Measurements from ENCODE around the gene HEPHL1.

Gene HEPHL1

DNA sequence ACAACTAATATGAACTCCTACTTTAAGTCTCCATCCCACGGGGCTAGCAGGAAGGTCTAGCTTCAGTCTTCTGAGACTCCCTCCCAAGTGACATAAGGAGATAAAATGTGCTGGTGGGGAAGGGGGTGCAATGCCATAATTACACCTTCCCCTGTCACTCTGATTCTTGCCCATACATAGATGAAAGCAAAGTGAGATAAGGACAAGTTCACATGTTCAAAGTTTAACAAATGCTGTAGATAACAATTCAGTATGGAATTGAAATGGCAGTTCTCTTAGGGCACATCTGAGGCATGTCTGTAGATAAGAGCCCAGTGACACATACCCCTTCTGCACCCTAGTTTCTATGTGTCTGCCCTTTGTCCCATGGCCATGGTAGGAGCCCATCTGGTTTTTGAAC is 69.2 kb downstream of the HEPHL1 start:
- Histone ChIP-seq H3K4me1 (ENCODE audit: insufficient read depth, low read length) (no peaks in the 10 kb centered on the region), H3K36me3 (ENCODE audit: insufficient read depth, low read depth, low read length) (no peaks in the 10 kb centered on the region), H3K27ac (ENCODE audit: low read length) (no peak overlapping the region), H3K4me3 (ENCODE audit: low read length) (no peak overlapping the region), H3K9me3 (ENCODE audit: insufficient read depth, low read depth, low read length) (no peaks in the 10 kb centered on the region), H3K9ac (ENCODE audit: low read depth, low read length) (no peak overlapping the region), H3K27me3 (ENCODE audit: insufficient read depth, low read length) (no peaks in the 10 kb centered on the region)

- H3K4me3 ChIP-seq (ENCODE audit: low read length) = no peak overlapping the region
- H3K27me3 ChIP-seq (ENCODE audit: insufficient read depth, low read length) = no peaks in the 10 kb centered on the region
- no peaks in the 10 kb centered on the region for H3K36me3 ChIP-seq (ENCODE audit: insufficient read depth, low read depth, low read length)
- H3K27ac ChIP-seq (ENCODE audit: low read length) = no peak overlapping the region
- no peaks in the 10 kb centered on the region for H3K9me3 ChIP-seq (ENCODE audit: insufficient read depth, low read depth, low read length)
- no peak overlapping the region for H3K9ac ChIP-seq (ENCODE audit: low read depth, low read length)
- no peaks in the 10 kb centered on the region for H3K4me1 ChIP-seq (ENCODE audit: insufficient read depth, low read length)
Measured at GRCh38 chr11:94091091-94091490, 69.9 kb downstream of the HEPHL1 start.

DNA sequence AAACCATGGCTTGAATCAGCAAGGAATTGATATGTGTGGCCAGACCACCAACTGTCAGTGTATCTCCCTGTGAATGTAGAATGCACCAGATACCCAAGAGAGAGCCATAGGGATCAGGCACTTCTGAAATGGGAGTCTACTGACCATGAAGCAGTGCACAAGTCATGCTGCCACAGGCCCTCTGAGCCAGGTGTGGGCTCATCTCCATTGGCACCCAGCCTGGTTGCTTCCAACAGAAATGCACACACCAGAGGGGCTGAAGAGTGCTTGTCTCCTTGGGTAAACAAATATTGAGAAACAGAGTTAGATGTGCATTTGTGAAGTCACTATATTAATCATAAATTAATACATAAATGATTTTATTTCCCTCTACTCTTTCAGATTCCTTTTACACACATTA is 79.1 kb downstream of the HEPHL1 start:
- Histone ChIP-seq H3K27me3 (ENCODE audit: insufficient read depth, low read length) (no peaks in the 10 kb centered on the region), H3K36me3 (ENCODE audit: insufficient read depth, low read depth, low read length) (no peaks in the 10 kb centered on the region), H3K9me3 (ENCODE audit: insufficient read depth, low read depth, low read length) (peaks cover 20% of the 10 kb centered on the region; the same call in 1 of the 2 replicates), H3K27ac (ENCODE audit: low read length) (no peak overlapping the region), H3K4me1 (ENCODE audit: insufficient read depth, low read length) (no peaks in the 10 kb centered on the region; the same call in 1 of the 2 replicates), H3K4me3 (ENCODE audit: low read length) (no peak overlapping the region), H3K9ac (ENCODE audit: low read depth, low read length) (no peak overlapping the region)

DNA sequence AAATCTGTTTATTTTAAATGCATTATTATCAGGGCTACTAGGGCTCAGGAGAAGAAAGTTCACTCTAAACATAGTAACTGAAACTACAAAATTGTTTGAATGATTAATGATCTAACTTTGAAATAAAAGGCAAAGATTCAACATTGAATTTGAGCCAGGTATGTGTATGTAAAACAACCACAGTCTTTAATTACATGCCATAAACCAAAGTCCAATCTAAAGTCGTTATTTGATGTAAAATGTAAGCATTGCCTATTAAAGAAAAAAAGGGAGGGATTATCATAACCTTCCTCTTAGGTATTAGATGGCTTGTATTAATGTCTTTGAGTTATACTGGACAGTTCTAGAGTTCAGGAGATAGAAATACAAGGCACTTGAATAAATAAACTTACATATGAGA is 82.3 kb downstream of the HEPHL1 start:
- Histone ChIP-seq H3K4me1 (ENCODE audit: insufficient read depth, low read length) (peaks cover 5% of the 10 kb centered on the region; the same call in 1 of the 2 replicates), H3K27me3 (ENCODE audit: insufficient read depth, low read length) (no peaks in the 10 kb centered on the region), H3K9me3 (ENCODE audit: insufficient read depth, low read depth, low read length) (peaks cover 22% of the 10 kb centered on the region; the same call in 1 of the 2 replicates), H3K9ac (ENCODE audit: low read depth, low read length) (no peak overlapping the region), H3K4me3 (ENCODE audit: low read length) (no peak overlapping the region), H3K27ac (ENCODE audit: low read length) (no peak overlapping the region), H3K36me3 (ENCODE audit: insufficient read depth, low read depth, low read length) (no peaks in the 10 kb centered on the region)

DNA sequence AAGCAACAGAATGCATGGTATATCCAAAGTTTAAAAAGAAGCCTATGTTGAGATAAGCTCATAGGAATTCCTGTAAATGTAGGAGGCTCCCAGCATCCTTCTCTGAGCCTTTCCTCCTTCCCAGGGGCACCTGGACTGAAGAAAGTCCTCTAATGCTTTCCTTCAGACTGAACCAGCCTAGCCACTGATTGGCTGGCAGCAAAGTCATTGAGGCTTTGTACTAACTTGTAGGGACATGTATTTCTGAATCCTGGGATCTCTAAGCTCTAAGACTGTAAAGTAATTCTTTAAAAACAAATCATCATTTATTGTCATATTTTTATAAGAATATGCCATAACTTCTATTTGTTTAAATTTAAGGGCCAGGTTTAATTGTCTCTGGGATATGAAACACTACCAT is 83.6 kb downstream of the HEPHL1 start:
- Histone ChIP-seq H3K4me3 (ENCODE audit: low read length) (no peak overlapping the region), H3K27me3 (ENCODE audit: insufficient read depth, low read length) (no peaks in the 10 kb centered on the region), H3K4me1 (ENCODE audit: insufficient read depth, low read length) (peaks cover 5% of the 10 kb centered on the region; the same call in 1 of the 2 replicates), H3K9ac (ENCODE audit: low read depth, low read length) (no peak overlapping the region), H3K36me3 (ENCODE audit: insufficient read depth, low read depth, low read length) (no peaks in the 10 kb centered on the region), H3K9me3 (ENCODE audit: insufficient read depth, low read depth, low read length) (peaks cover 25% of the 10 kb centered on the region; the same call in 1 of the 2 replicates), H3K27ac (ENCODE audit: low read length) (no peak overlapping the region)

DNA sequence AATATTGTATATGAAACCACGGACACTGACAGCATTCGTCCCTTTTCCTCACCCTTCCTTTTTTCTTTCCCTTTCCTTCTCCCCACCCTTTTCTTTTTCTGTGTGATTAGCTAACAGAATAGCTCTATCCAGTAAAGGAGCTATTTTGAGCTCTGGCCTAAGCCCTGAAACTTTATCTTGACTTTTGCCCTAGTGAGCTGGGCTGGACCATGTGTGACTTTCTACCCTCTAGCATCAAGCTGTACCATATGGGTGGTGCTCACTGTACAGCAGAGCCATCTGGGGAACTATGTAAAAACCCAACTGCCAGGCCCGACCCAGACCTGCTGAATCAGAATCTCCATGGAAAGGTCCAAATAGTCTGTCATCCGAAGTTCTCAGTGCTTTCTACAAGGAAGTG is 85.6 kb downstream of the HEPHL1 start:
- no peak overlapping the region for H3K9ac ChIP-seq (ENCODE audit: low read depth, low read length)
- H3K36me3 ChIP-seq (ENCODE audit: insufficient read depth, low read depth, low read length) = no peaks in the 10 kb centered on the region
- peaks cover 10% of the 10 kb centered on the region; the same call in 1 of the 2 replicates for H3K9me3 ChIP-seq (ENCODE audit: insufficient read depth, low read depth, low read length)
- H3K4me1 ChIP-seq (ENCODE audit: insufficient read depth, low read length) = peaks cover 5% of the 10 kb centered on the region; the same call in 1 of the 2 replicates
- H3K27me3 ChIP-seq (ENCODE audit: insufficient read depth, low read length) = no peaks in the 10 kb centered on the region
- no peak overlapping the region for H3K27ac ChIP-seq (ENCODE audit: low read length)
- no peak overlapping the region for H3K4me3 ChIP-seq (ENCODE audit: low read length)

DNA sequence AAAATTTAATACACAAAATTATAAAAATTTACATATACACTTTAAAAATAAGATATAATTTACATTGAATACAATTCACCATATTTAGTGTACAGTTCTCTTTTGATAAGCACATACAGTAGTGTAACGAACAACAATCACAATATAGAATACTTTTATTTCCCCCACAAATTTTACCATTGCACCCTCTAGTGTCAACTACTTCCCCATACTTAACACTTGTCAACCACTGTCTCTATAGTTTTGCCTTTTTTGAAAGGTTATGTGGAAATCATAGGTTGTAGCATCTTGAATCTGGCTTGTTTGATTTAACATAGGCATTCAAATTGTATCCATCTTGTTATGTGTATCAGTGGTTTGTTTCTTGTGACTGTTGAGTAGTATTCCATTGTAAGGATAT is 86.2 kb downstream of the HEPHL1 start:
- Histone ChIP-seq H3K27me3 (ENCODE audit: insufficient read depth, low read length) (no peaks in the 10 kb centered on the region), H3K36me3 (ENCODE audit: insufficient read depth, low read depth, low read length) (no peaks in the 10 kb centered on the region), H3K4me1 (ENCODE audit: insufficient read depth, low read length) (peaks cover 5% of the 10 kb centered on the region; the same call in 1 of the 2 replicates), H3K4me3 (ENCODE audit: low read length) (no peak overlapping the region), H3K27ac (ENCODE audit: low read length) (no peak overlapping the region), H3K9ac (ENCODE audit: low read depth, low read length) (no peak overlapping the region), H3K9me3 (ENCODE audit: insufficient read depth, low read depth, low read length) (peaks cover 10% of the 10 kb centered on the region; the same call in 1 of the 2 replicates)

- Histone ChIP-seq H3K36me3 (ENCODE audit: insufficient read depth, low read depth, low read length) (no peaks in the 10 kb centered on the region), H3K27me3 (ENCODE audit: insufficient read depth, low read length) (no peaks in the 10 kb centered on the region), H3K9ac (ENCODE audit: low read depth, low read length) (no peak overlapping the region), H3K4me3 (ENCODE audit: low read length) (no peak overlapping the region), H3K9me3 (ENCODE audit: insufficient read depth, low read depth, low read length) (peaks cover 10% of the 10 kb centered on the region; the same call in 1 of the 2 replicates), H3K4me1 (ENCODE audit: insufficient read depth, low read length) (peaks cover 7% of the 10 kb centered on the region), H3K27ac (ENCODE audit: low read length) (no peak overlapping the region)
Measured at GRCh38 chr11:94111241-94111640, 90.1 kb downstream of the HEPHL1 start.

DNA sequence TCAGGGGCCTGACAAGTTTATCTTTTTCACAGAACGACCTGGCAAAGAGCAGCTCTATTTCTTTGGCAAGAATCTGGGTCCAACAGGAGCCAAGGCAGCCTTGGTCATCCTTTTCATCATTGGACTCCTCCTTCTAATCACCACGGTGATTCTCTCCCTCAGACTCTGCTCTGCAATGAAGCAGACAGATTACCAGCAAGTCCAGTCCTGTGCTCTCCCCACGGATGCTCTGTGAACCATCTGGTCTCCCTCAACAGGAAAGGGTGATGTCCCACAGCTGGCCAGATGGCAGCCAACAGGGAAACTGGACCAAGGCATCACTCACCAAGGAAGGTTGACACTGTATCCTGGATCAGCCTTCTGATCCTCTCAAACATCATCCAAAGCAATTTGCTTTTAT is 90.5 kb downstream of the HEPHL1 start:
- Histone ChIP-seq H3K36me3 (ENCODE audit: insufficient read depth, low read depth, low read length) (no peaks in the 10 kb centered on the region), H3K27ac (ENCODE audit: low read length) (no peak overlapping the region), H3K27me3 (ENCODE audit: insufficient read depth, low read length) (no peaks in the 10 kb centered on the region), H3K4me1 (ENCODE audit: insufficient read depth, low read length) (peaks cover 7% of the 10 kb centered on the region), H3K9ac (ENCODE audit: low read depth, low read length) (no peak overlapping the region), H3K4me3 (ENCODE audit: low read length) (no peak overlapping the region), H3K9me3 (ENCODE audit: insufficient read depth, low read depth, low read length) (peaks cover 10% of the 10 kb centered on the region; the same call in 1 of the 2 replicates)

DNA sequence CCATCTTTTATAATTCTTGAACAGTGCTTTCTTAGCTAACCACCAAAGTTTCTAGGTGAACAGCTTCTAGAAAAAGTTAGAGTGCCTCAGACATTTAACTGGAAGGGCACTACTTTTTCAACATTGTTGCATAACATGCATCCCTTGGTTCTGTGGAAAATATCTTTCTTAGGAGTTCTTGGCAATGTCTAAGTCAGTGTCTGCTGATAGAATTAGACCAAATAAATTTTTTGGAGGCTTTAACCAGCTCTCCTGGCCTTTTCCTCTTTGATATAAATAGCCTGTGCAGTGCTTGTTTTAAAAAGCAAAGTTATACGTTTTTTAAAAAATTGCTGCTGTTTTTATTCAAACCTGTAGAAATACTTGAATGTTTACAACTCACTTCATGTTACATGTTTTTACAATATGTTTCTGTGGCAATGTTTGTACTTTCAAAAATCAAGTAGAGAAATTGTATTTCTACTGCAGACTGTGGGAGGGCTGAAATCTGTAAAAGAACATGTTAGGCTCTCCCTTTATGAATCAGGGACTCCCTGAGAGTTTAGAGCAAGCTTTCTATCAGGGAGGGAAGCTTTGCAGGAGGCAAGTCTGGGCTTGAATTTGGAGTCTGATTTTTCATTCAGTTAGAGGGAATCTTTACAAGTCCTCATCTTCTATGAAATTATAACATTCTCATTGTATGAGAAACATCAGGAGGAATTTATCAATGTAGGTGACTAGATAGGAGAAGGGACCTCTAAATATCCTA is 91.2 kb downstream of the HEPHL1 start:
- H3K4me3 ChIP-seq (ENCODE audit: low read length) = no peak overlapping the region
- H3K27me3 ChIP-seq (ENCODE audit: insufficient read depth, low read length) = no peaks in the 10 kb centered on the region
- peaks cover 10% of the 10 kb centered on the region; the same call in 1 of the 2 replicates for H3K9me3 ChIP-seq (ENCODE audit: insufficient read depth, low read depth, low read length)
- peak overlapping the region; percentile 14; the same call in 1 of the 2 replicates for H3K9ac ChIP-seq (ENCODE audit: low read depth, low read length)
- H3K4me1 ChIP-seq (ENCODE audit: insufficient read depth, low read length) = peaks cover 7% of the 10 kb centered on the region
- H3K27ac ChIP-seq (ENCODE audit: low read length) = no peak overlapping the region
- no peaks in the 10 kb centered on the region for H3K36me3 ChIP-seq (ENCODE audit: insufficient read depth, low read depth, low read length)

- no peaks in the 10 kb centered on the region for H3K36me3 ChIP-seq (ENCODE audit: insufficient read depth, low read depth, low read length)
- H3K4me1 ChIP-seq (ENCODE audit: insufficient read depth, low read length) = peaks cover 29% of the 10 kb centered on the region
- H3K9me3 ChIP-seq (ENCODE audit: insufficient read depth, low read depth, low read length) = peaks cover 8% of the 10 kb centered on the region; the same call in 1 of the 2 replicates
- H3K27me3 ChIP-seq (ENCODE audit: insufficient read depth, low read length) = no peaks in the 10 kb centered on the region
- no peak overlapping the region for H3K27ac ChIP-seq (ENCODE audit: low read length)
- no peak overlapping the region for H3K4me3 ChIP-seq (ENCODE audit: low read length)
- H3K9ac ChIP-seq (ENCODE audit: low read depth, low read length) = no peak overlapping the region
Measured at GRCh38 chr11:94117197-94117574, 96.0 kb downstream of the HEPHL1 start.

GRCh38 chr11:94117871-94118270 is 96.7 kb downstream of the HEPHL1 start:
- Histone ChIP-seq H3K9me3 (ENCODE audit: insufficient read depth, low read depth, low read length) (peaks cover 8% of the 10 kb centered on the region; the same call in 1 of the 2 replicates), H3K4me3 (ENCODE audit: low read length) (no peak overlapping the region), H3K27ac (ENCODE audit: low read length) (peak overlapping the region; percentile 71), H3K4me1 (ENCODE audit: insufficient read depth, low read length) (peaks cover 26% of the 10 kb centered on the region), H3K27me3 (ENCODE audit: insufficient read depth, low read length) (no peaks in the 10 kb centered on the region), H3K9ac (ENCODE audit: low read depth, low read length) (no peak overlapping the region), H3K36me3 (ENCODE audit: insufficient read depth, low read depth, low read length) (no peaks in the 10 kb centered on the region)
